Erythroblast (primary cell): Measurements from ENCODE around the gene TRAPPC1.

ENCODE experiments used
- DNase-seq, 2 experiments: peaks; one replicate each; lab custom pipeline; 2025; lab: John Stamatoyannopoulos, UW
- GATA1 ChIP-seq: IDR thresholded peaks from 2 replicates; pipeline ENCODE4 v1.6.1; 2011; ENCODE audit warnings: low read depth, mild to moderate bottlenecking, control low read depth, low read length, moderate library complexity
- POLR2A ChIP-seq: IDR thresholded peaks from 2 replicates; pipeline ENCODE4 v1.6.1; 2011; ENCODE audit warnings: mild to moderate bottlenecking, low read length

TRAPPC1 gene

DNA sequence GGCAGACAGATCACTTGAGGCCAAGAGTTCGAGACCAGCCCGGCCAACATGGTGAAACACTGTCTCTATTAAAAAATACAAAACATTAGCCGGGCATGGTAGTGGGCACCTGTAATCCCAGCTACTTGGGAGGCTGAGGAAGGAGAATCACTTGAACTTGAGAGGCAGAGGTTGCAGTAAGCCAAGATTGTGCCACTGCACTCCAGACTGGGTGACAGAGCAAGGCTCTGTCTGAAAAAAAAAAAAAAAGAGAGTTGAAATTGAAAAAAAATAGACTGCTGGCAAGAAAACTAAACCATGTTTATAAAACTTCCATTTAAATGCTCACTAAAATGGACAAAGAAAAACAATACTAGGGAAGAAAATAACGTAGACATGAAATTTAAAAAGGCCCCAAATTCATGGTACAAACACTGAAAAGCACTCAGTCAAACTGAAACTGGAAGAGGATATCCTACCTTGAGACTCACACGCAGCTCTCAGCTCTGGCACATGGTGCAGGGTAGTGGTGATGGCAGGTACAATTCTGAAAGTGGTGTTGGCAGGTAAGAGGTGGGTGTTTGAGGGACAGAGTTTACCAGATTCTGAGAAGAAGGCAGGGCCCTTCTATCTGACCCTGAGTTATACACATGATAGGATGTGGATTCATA, 19.5 kb upstream of the TRAPPC1 start:
- TF ChIP-seq GATA1 (no peak), POLR2A (no peak)
- DNase-seq, result no peak

DNA sequence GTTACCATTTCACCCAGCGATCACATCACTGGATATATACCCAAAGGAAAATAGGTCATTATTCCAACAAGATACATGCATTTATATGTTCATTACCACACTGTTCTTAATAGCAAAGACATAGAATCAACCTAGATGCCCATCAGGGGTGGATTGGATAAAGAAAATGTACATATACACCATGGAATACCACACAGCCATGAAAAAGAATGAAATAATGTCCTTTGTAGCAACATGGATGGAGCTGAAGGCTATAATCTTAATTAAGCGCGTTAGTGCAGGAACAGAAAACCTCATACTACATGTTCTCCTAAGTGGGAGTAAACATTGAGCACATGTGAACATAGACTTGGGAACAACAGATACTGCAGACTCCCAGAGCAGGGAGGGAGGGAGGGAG, 18.8 kb upstream of the TRAPPC1 start:
- no peak for DNase-seq
- TF ChIP-seq POLR2A, result no peak
- TF ChIP-seq GATA1, result no peak

DNA sequence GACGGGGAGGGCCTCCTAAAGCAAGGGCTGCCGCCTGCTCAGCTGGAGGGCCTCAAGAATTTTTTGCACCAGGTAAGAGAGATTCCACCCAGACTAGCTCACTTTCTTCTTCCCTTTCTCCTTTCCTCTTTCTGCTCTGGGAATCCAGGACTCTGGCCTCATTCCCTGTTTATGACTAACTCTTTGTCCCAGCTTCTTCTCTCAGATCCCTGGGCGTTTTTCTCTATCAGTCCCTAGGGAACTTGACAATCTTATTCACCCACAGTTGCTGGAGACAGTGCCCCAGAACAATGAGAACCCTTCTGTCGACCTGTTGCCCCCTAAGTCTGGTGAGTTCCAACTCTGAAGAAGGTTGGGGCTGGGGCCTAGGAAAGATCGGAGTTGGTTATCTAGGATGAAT, 15.9 kb upstream of the TRAPPC1 start:
- no peak for DNase-seq
- TF ChIP-seq GATA1, result no peak
- no peak for TF ChIP-seq POLR2A

DNA sequence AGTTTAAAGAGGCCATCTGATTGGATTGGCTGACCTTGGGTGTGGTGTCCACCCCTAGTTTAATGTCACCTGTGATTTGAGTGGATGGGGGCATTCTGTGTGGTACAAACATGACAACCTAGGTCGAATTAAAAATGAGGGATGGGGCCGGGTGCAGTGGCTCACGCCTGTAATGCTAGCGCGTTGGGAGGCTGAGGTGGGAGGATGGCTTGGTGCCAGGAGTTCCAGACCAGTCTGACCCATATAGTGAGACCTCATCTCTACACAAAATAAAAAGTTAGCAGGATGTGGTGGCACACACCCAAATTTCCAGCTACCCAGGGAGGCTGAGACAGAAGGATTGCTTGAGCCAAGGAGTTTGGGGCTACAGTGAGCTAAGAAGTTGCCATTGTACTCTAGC, 14.7 kb upstream of the TRAPPC1 start:
- no peak for DNase-seq
- TF ChIP-seq GATA1 (no peak), POLR2A (no peak)

DNA sequence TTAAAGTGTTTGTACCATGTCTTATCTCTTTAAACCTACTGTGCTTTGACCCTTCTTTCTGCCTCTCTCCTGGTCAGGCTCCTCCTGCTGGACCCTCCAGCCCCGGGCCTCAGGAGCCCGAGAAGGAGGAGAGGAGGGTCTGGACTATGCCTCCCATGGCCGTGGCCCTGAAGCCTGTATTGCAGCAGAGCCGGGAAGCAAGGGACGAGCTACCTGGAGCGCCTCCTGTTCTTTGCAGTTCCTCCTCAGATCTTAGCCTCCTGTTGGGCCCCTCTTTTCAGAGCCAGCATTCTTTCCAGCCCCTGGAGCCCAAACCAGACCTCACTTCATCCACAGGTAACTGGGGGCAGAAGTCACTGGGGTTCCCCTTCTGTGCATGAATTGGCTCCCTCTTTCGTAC, 13.9 kb upstream of the TRAPPC1 start:
- TF ChIP-seq GATA1 (no peak), POLR2A (no peak)
- no peak for DNase-seq

DNA sequence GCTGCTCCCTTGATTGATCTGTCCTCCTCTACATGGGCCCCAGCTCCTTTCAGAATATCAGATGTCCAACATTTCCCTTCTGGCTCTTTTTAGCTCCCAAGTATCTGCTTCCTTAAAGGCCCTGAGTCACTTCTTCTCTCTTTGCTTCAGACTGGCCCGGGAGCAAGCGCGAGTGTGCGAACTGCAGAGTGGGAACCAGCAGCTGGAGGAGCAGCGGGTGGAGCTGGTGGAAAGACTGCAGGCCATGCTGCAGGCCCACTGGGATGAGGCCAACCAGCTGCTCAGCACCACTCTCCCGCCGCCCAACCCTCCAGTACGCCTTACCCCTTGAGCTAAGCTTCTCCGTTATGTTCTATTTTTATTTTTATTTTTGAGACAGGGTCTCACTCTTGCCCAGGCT, 12.6 kb upstream of the TRAPPC1 start:
- no peak for DNase-seq
- no peak for TF ChIP-seq GATA1
- no peak for TF ChIP-seq POLR2A

DNA sequence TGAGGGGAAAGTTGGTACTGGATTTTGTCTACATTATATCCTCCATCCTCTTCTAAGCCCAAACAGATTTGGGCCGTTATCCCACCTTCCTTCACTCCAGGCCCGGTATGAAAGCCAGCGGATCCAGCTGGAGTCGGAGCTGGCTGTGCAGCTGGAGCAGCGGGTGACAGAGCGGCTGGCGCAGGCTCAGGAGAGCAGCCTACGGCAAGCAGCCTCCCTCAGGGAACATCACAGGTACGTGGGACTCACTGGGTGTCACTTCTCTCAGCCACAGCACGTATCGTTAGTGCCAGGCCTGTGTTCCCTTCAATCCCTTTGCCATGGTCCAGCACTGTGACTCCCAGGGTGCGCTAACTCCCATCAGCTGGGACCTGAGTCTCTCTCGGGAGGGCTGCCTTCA, 11.5 kb upstream of the TRAPPC1 start:
- no peak for DNase-seq
- no peak for TF ChIP-seq GATA1
- TF ChIP-seq POLR2A, result no peak

DNA sequence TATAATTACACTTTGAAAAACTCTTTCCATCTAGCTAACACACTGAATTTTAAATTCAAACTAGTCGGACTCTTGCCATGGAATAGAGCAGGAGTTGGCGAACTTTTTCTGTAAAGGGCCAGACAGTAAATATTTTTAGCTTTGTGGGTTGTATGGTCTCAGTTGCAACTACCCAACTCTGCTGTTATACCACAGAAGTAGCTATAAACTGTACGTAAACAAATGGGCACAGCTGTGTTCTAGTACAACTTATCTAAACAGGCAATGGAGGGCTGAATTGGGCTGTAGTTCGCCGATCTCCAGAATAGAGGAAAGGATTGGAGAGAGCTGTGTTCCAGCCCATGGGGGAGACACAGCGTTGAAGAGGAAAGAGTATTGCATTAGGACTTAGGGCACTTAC, 9.0 kb upstream of the TRAPPC1 start:
- TF ChIP-seq POLR2A (no peak), GATA1 (no peak)
- no peak for DNase-seq

DNA sequence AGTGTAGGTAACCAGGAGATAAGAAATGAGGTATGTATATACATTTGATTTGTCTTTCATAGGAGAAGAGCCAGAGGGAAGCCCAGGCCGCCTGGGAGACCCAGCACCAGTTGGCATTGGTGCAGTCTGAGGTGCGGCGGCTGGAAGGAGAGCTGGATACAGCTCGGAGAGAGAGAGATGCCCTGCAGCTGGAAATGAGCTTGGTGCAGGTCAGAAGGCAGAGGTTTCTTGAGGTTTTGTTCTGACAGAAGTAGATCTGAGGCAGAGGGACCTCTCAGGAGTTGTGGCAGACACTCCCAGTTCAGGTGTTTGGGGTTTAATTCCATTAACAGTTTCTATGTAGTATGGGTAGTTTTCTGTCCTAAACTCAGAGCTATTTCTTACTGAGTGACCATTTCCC, 8.3 kb upstream of the TRAPPC1 start:
- TF ChIP-seq GATA1, result no peak
- no peak for TF ChIP-seq POLR2A

DNA sequence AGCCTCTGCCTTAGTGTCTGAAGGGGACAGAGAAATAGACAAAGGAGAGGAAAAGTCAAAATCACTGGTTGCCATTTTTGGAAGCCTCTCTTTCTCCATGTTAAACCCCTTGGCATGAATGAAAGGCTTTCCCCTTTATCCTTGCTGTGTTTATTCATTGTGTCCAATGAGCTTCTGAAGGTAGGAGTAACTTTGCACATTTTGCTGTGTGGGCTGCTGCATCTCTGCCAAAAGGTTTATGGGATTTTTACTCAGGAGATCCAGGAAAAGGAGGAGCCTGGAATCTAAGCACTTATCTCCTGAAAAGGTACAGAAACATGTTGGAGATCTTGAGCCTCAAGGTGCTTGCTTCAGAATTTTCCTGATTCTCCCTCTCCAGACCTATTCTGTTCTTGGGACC, 4.1 kb upstream of the TRAPPC1 start:
- TF ChIP-seq GATA1 (no peak), POLR2A (no peak)
- DNase-seq, result no peak

More for the DNA sequence above, 8.3 kb upstream of the TRAPPC1 start:
- DNase-seq, result no peak

DNA sequence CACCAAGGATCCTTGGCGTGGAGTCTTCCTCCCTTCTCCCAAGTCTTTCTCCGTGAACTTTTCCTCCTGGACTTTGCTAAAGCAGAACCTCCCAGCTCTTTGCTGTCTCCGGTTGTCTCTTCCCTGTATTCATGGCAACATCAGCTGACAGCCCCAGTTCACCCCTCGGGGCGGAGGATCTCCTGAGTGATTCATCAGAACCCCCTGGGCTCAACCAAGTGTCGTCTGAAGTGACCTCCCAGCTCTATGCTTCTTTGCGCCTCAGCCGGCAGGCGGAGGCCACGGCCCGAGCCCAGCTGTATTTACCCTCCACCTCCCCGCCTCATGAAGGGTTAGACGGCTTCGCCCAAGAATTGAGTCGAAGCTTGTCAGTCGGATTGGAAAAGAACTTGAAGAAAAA, 1.2 kb upstream of the TRAPPC1 start:
- peak; percentile 86 to 87 for DNase-seq

DNA sequence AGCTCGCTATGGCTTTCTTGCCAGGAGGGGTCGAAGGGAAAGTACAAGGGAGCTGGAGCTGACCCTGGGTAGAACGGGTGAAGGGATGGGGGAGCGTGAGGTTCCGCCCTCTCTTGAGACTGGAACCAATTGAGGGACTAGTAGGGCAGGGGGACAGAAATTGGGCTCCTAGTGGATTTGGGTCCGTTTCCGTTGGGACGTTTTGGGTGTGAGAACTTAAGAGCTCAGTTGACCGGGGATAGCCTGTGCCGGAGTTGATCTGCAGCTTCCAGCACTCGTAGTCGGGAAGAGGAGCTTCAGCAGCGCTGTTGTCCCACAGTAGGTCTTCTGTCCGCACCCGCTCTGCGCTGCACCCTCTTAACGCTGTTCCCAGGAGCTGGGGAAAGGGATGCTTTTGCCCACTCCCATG, 741 bp upstream of the TRAPPC1 start:
- DNase-seq, result peak; percentile 77 to 85
- no peak for TF ChIP-seq POLR2A
- TF ChIP-seq GATA1, result no peak

More for the DNA sequence above, 1.2 kb upstream of the TRAPPC1 start:
- TF ChIP-seq POLR2A (no peak), GATA1 (no peak)

DNA sequence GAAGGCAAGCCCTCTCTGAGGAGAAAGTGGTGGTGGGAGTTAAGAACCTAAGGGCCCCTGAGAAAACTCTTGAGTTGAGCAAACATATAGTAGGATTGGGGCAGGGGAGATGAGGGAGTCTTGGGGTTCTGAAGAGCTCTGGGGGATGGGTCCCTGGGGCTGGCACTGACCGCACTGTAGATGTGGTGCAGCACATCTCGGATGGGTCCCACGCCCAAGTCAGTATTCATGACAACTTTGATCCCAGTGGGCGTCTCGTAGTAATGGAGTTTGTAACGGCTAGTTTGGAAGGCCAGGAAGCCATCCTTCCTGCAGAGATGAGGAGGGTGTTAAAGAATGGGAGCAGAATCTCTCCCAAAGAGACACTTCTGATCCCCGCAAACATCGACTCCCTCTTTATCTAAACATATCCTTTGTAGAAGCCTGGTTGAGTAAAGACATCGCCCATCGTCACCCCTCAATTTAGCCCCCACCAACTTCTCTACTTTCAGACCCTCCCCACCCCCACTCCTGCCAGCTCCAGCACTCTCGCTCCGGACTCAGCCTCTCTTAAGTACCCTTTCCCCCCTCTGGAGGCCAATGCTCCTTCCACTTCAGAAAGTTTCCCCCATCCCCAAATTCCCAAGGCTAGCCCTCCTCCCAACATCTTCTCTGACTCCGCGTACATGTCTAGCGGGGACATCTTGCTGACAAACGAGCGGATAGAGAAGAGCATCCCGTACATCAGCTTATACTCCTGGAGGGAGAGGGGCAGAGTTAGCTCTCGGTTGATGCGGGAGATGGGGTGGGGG, 710 bp downstream of the TRAPPC1 start:
- TF ChIP-seq POLR2A (no peak), GATA1 (no peak)
- no peak for DNase-seq
